ENCODE data around the gene MLLT3. TPM values are rescaled to one million over a fixed set of nuclear protein-coding genes. Genes with fewer than 3 reads are reported as not detected.

The MLLT3 gene
- total and polyA plus RNA-seq, 2 donors (not counting 3 experiments of a cell fraction or from before 2014, with no cell fraction given), result 6.1 to 10.0 TPM

GRCh38 chr9:20562051-20562450 is 60.2 kb downstream of the MLLT3 start:
- DNase-seq (ENCODE audit: low read depth, low spot score), result no peak
- intact Hi-C loops (cut with micrococcal nuclease) (no loop called here), dilution Hi-C loops (cut with MboI; ENCODE audit: extremely low pct_ligation_motif_present, low sequenced_read_pairs) (no loop called here)
- H3K4me2 ChIP-seq (ENCODE audit: insufficient read depth, low read length), result no peak overlapping the region
- no peaks in the 10 kb centered on the region for H3K4me1 ChIP-seq (ENCODE audit: control insufficient read depth, extremely low read depth, insufficient read depth, low read length)
- CTCF ChIA-PET, result no interaction called here
- TF ChIP-seq FOS (IDR thresholded peaks at IDR 0.05; ENCODE audit: borderline replicate concordance, insufficient read depth, low read length), result no peak
- no peak for TF ChIP-seq POLR2A (IDR thresholded peaks at IDR 0.05; ENCODE audit: low read depth, low read length)
- no peak for TF ChIP-seq CTCF (IDR thresholded peaks at IDR 0.05; ENCODE audit: extremely low read depth in 1 of 2, insufficient read depth in 1 of 2, low read depth in 1 of 2, low read length in 2 of 2)
- TF ChIP-seq, protein P1, sequence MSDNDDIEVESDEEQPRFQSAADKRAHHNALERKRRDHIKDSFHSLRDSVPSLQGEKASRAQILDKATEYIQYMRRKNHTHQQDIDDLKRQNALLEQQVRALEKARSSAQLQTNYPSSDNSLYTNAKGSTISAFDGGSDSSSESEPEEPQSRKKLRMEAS (IDR thresholded peaks at IDR 0.05; ENCODE audit: insufficient read depth, insufficient read length), result no peak
- TF ChIP-seq EZH2 (IDR thresholded peaks at IDR 0.05; ENCODE audit: borderline replicate concordance, low read depth, low read length, severe bottlenecking), result no peak
- no peak for TF ChIP-seq POLR2AphosphoS5 (IDR thresholded peaks at IDR 0.05; ENCODE audit: insufficient read depth, low read depth, low read length)
- TF ChIP-seq MYC (IDR thresholded peaks at IDR 0.05; ENCODE audit: low read depth, low read length), result no peak
- TF ChIP-seq GATA2 (IDR thresholded peaks at IDR 0.05; ENCODE audit: insufficient read depth, insufficient read length, low read depth, low read length), result no peak
- no peak for TF ChIP-seq JUN (IDR thresholded peaks at IDR 0.05; ENCODE audit: borderline replicate concordance, insufficient read depth, insufficient read length, low read depth)
- BruUV-seq (replicated peaks), result no TSS peak
- H3K27me3 ChIP-seq (ENCODE audit: control insufficient read depth in 2 of 2, insufficient read depth in 2 of 2, low read length in 2 of 2), result no peaks in the 10 kb centered on the region
- H3K27ac ChIP-seq (ENCODE audit: insufficient read depth, low read depth, low read length), result no peak overlapping the region
- no peaks in the 10 kb centered on the region for H3K36me3 ChIP-seq (ENCODE audit: control insufficient read depth in 2 of 2, extremely low read depth in 1 of 2, insufficient read depth in 2 of 2, low read length in 2 of 2)
- H3K9ac ChIP-seq (replicated peaks; ENCODE audit: extremely low read depth, insufficient read depth, low read length), result no peak overlapping the region
- POLR2A ChIA-PET, result no interaction called here
- H3K79me2 ChIP-seq (ENCODE audit: control insufficient read depth, insufficient read depth, low read length), result no peaks in the 10 kb centered on the region
- no peaks in the 10 kb centered on the region for H4K20me1 ChIP-seq (replicated peaks; ENCODE audit: control insufficient read depth, extremely low read depth, insufficient read depth, low read length)
- no peak for FAIRE-seq
- no peak overlapping the region for H2AFZ ChIP-seq (ENCODE audit: low read depth, low read length)
- no peaks in the 10 kb centered on the region for H3K9me1 ChIP-seq (replicated peaks; ENCODE audit: control insufficient read depth, extremely low read depth, insufficient read depth, low read length)
- no peak overlapping the region for H3K4me3 ChIP-seq (replicated peaks in 1 of 3; ENCODE audit: insufficient read depth in 1 of 3, low read depth in 1 of 3, low read length in 3 of 3)
- H3K9me3 ChIP-seq (replicated peaks; ENCODE audit: control insufficient read depth, insufficient read depth, low read length), result no peaks in the 10 kb centered on the region

All from endothelial cell of umbilical vein (primary cell).